ENCODE results near the gene RNF123.

DNA sequence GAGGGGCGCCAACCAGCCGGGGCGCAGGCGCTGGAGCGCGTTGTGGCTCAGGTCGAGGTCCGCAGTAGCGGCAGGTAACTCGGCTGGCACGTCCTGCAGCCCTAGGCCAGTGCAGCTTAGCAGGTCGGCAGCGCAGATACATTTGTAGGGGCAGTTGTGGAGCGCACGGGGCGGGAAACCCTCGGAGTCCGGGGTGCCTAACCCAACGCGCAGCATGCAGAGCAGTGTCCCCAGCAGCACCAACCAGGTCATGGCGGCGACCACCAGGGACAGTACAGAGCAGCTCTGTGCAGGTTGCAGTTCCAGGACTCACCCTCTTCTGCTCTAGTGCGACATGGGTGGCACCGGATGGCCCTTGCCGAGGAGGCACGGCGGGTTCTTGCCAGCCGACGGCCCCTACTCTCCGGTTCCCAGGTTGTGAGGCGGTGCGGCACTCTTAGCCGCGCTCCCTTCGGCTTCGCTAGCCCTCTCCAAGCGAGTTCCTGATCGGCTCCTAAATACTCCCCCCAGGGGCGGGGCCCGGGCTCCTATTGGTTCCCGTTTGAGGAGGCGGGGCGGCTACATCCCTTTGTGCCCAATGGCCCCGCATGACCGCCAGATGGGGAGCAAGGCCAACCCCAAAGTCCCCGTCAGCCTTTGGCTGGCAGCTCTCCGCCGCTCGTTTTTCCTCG lies 30.0 kb downstream of the RNF123 start, which contains the start of gene AMIGO3:
- TF ChIP-seq POLR2AphosphoS5 (IDR thresholded peaks at IDR 0.05) (peak; percentile 90 to 91), CTCF (IDR thresholded peaks at IDR 0.05) (peak; percentile 35 to 70 (median 54)), POLR2A (IDR thresholded peaks at IDR 0.05; ENCODE audit: low read depth) (peak; percentile 5), EP300 (IDR thresholded peaks at IDR 0.05) (no peak)

All from esophagus muscularis mucosa (tissue), 4 donors.